Left hindlimb (tissue), 1 donor: ENCODE measurements around the gene HELZ.
"Not testable (repeated sequence)": the region's sequence is repeated elsewhere in the genome, so short reads cannot be mapped to it uniquely, and the experiment has no call there.

Experiments used
- DNase-seq: peaks from one replicate; pipeline ENCODE4 v3.0.0-alpha.2; 2018

Gene HELZ

GRCh38 chr17:67183531-67183930, 61.5 kb downstream of the HELZ start:
- no peak for DNase-seq

- no peak for DNase-seq
These were observed 63.2 kb downstream of the HELZ start for GRCh38 chr17:67181825-67182224.

- no peak for DNase-seq
These were observed 64.7 kb downstream of the HELZ start for GRCh38 chr17:67180275-67180674.

- no peak for DNase-seq
These were observed 66.4 kb downstream of the HELZ start for GRCh38 chr17:67178555-67178954.

- DNase-seq: no peak
These were observed 67.3 kb downstream of the HELZ start for GRCh38 chr17:67177732-67178131.

- no peak for DNase-seq
These were observed 70.8 kb downstream of the HELZ start for GRCh38 chr17:67174190-67174589.

GRCh38 chr17:67171560-67171959, 73.4 kb downstream of the HELZ start:
- no peak for DNase-seq

GRCh38 chr17:67168496-67168895, 76.5 kb downstream of the HELZ start:
- no peak for DNase-seq

- no peak for DNase-seq
These were observed 79.8 kb downstream of the HELZ start for GRCh38 chr17:67165201-67165600.

GRCh38 chr17:67164302-67164701, 80.7 kb downstream of the HELZ start:
- DNase-seq: no peak

- DNase-seq: no peak
These were observed 82.2 kb downstream of the HELZ start for GRCh38 chr17:67162771-67163170.

- DNase-seq: no peak
These were observed 83.4 kb downstream of the HELZ start for GRCh38 chr17:67161573-67161972.

- no peak for DNase-seq
These were observed 84.2 kb downstream of the HELZ start for GRCh38 chr17:67160791-67161190.

GRCh38 chr17:67157732-67158639, 87.0 kb downstream of the HELZ start:
- no peak for DNase-seq

GRCh38 chr17:67156269-67157199, 88.5 kb downstream of the HELZ start:
- DNase-seq: no peak

- DNase-seq: no peak
These were observed 92.2 kb downstream of the HELZ start for GRCh38 chr17:67152824-67153223.

GRCh38 chr17:67151717-67152116, 93.3 kb downstream of the HELZ start:
- no peak for DNase-seq

- no peak for DNase-seq
These were observed 94.2 kb downstream of the HELZ start for GRCh38 chr17:67150826-67151225.

- no peak for DNase-seq
These were observed 96.6 kb downstream of the HELZ start for GRCh38 chr17:67148352-67148751.

- DNase-seq: no peak
These were observed 99.7 kb downstream of the HELZ start for GRCh38 chr17:67145183-67145805.

GRCh38 chr17:67143318-67143717, 101.7 kb downstream of the HELZ start:
- no peak for DNase-seq

- DNase-seq: not testable (repeated sequence)
These were observed 103.0 kb downstream of the HELZ start for GRCh38 chr17:67142030-67142429.
